G401.6 (cell line): ENCODE data around the gene BAIAP2L2.

Experiments
- FAIRE-seq: peaks from 2 replicates; lab custom pipeline; 2012; peaks lifted over from hg19 to GRCh38; lab: Jason Lieb, UNC

BAIAP2L2 gene

GRCh38 chr22:38107692-38108515 lies 2.6 kb downstream of the BAIAP2L2 start:
- FAIRE-seq, result no peak

GRCh38 chr22:38106814-38107578 lies 3.5 kb downstream of the BAIAP2L2 start:
- FAIRE-seq, result no peak

DNA sequence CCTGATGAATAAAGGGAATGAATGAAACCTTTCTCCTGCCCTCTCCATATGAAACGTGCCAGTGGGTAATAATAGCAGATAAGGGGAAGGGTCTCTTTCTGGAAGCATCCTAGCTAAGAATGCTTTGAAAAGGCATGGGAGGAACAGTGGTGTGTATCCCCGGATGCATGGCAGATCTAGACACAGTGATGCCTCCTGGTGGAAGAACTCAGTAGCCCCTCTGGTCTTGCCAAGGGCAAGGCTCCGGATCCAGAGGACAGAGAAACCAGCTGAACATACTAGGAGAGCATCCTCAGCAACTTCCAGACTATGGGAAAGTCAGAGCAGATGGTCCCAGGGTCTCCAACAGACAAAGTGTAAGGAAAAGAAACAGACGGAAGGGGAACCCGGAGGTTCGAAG lies 6.4 kb downstream of the BAIAP2L2 start:
- FAIRE-seq, result no peak

DNA sequence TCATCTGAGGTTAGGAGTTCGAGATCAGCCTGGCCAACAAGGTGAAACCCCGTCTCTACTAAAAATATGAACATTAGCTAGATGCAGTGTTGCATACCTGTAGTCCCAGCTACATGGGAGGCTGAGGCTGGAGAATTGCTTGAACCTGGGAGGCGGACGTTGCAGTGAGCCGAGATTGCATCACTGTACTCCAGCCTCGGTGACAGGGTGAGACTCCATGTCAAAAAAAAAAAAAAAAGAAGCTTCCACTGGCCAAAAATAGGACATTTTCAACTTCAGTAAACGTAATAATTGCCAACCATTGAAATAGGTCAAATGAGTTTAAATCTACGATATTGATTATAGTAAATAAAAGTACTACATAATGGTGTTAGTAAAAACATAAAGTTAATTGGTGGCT lies 6.8 kb downstream of the BAIAP2L2 start:
- FAIRE-seq, result no peak

GRCh38 chr22:38098410-38099249 lies 11.9 kb downstream of the BAIAP2L2 start:
- FAIRE-seq, result no peak

DNA sequence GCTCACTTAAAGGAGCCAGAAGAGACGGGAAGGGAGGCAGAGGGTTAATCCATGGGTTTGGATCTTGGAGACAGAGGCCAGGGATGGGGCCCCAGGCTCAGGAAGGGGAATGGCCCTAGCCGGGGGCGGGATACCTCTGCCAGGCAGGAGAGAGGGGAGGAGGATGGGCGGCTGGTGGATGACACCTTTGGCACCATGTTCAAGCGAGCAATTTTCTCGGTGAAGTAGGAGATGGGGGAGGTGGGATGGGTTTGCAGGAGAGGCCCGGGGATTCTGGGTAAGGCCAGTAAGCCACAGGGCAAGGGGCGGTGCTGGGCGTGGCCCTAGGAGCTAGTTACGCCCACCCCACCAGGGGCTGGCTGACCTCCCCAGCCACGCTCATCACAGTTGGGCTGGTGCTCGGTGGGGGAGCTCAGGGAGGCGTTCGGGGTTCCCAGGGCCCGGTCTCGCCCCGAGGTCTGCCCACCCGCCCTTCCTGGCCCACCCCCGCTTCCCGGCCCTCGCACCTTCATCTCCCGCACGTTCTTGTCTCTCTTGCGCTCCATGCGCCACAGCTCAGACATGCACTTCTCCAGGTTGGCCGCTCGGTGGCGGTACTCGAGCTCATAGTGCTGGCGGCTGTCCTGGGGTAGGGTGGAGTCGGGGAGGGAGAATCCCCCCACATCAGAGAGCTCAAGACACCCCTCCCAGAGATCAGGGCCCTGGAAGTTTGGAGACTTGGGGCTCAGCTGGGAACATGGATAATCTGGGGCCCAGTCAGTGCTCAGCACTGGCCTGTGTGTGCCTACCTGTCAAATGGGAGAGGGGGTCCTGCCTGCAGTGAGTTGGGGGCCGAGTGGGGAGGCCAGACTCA lies 12.7 kb downstream of the BAIAP2L2 start:
- FAIRE-seq, result no peak

- no peak for FAIRE-seq
Measured at GRCh38 chr22:38097058-38097457, 13.4 kb downstream of the BAIAP2L2 start.

GRCh38 chr22:38089474-38089851 lies 21.0 kb downstream of the BAIAP2L2 start:
- no peak for FAIRE-seq

DNA sequence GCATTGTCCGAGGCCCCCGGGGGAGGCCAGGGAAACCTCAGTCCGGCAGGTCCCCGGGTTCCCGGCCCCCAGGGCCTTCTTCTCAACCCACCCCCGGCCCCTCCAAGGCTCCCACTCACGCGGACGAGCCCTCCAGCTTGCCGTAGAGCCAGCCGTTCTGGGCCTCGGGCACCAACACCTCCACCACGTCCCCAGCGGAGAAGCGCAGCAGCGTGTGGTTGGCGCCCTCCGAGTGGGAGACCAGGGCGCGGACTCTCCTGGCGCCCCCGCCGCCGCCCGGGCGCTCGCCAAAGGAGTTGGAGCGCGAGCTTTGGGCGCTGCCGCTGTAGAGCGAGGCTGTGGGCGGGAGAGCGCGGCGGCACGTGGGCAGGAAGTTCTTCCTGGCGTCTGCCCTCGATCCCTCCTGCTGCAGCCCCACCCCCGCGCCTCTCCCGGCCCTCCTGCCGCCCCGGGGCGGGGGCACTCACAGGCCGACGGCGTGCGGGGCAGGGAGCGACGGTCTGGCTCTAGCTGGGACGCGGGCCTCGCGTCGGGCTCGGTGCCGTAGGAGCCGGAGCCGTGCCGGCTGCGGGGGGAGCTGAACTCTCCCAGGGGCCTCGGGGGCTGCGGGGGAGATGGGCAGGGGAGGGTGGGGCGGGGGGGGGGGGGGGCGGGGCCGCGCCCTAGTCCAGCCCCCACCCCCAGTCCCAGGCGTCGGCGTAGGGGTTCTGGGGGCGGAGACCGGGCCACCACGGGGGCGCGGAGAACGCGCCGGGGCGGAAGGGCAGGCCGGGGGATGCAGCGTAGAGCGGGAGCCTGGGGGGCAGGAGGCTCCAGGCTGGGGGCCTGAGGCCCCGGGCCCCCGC lies 21.6 kb downstream of the BAIAP2L2 start:
- no peak for FAIRE-seq

- FAIRE-seq, result no peak
Measured at GRCh38 chr22:38087855-38088254, 22.6 kb downstream of the BAIAP2L2 start.

- FAIRE-seq, result no peak
Measured at GRCh38 chr22:38086942-38087341, 23.5 kb downstream of the BAIAP2L2 start.

GRCh38 chr22:38086001-38086845 lies 24.3 kb downstream of the BAIAP2L2 start:
- no peak for FAIRE-seq

DNA sequence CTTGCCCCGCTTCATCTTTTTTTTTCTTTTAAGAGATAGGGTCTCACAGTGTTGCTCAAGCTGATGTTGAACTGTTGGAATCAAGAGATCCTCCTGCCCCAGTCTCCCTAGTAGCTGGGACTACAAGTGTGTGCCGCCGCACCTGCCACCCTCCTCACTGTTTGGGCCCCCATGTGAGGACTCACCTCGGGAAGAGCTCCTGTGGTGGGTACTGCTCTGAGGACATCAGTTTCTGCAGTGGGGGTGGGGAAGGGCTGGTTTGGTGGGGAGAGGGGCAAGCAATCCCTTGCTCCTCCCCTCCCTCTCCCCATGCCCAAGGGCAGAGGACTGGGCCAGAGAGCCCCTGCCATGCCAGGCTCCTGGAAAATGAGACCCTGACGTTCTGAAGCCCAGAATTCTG lies 25.0 kb downstream of the BAIAP2L2 start:
- FAIRE-seq, result no peak

DNA sequence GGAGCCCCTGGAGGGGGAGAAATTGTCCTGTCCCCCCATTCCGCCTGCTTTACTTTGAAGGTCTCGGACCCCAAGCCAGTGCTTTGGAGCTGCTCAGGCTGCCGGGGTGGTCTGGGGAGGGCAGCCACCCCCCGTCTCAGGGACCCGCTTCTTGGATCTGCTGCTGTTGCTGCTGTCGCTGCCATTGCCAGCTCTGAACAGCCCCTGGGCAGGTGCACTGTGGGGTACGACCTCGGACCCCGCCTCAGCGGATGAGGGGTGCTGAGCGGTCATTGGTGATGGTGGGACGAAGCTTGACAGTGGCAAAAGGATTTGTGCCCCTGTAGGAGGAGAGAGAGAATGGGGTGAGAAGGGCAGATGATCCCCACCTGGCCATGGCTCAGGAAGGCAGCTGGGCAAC lies 25.4 kb downstream of the BAIAP2L2 start:
- no peak for FAIRE-seq

DNA sequence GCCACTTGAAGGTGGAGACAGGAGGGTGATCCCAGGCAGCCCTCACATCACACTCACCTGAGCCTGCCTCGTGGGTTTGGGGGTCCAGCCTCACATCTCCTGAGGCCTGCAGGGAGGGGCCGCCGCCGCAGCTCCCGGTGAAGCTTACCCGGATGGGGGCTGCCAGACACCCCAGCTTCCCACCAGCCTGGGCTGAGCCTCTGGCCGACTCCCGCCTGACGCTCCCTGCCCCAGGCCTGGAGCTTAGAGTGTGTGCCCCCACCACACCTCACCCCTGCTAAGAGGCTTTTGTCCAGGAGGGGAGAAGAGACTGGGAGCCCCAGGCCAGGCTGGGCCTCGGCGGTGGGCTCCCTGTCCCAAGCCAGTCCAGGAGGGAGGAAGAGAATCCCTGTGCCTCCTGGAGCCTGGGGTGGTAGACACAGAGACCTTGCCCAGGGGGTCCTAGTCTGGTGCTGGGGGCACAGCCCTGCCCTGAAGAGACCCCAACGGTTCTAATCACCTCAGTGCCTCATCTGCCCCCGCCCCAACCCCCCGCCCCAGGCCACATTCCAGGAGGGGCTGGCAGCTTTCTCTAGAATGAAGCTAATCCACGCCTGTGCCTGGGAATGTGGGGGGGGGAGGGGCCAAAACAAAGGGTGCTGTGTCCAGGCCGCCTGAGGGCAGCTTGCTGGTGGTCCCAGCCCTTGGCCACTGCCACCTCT lies 26.4 kb downstream of the BAIAP2L2 start, which contains the start of gene SLC16A8:
Gene SLC16A8, minus strand, starts transcription at position 254 of the 701 bp plus-strand sequence. CDS start 1,311 bp downstream, outside the sequence.
- FAIRE-seq, result no peak

DNA sequence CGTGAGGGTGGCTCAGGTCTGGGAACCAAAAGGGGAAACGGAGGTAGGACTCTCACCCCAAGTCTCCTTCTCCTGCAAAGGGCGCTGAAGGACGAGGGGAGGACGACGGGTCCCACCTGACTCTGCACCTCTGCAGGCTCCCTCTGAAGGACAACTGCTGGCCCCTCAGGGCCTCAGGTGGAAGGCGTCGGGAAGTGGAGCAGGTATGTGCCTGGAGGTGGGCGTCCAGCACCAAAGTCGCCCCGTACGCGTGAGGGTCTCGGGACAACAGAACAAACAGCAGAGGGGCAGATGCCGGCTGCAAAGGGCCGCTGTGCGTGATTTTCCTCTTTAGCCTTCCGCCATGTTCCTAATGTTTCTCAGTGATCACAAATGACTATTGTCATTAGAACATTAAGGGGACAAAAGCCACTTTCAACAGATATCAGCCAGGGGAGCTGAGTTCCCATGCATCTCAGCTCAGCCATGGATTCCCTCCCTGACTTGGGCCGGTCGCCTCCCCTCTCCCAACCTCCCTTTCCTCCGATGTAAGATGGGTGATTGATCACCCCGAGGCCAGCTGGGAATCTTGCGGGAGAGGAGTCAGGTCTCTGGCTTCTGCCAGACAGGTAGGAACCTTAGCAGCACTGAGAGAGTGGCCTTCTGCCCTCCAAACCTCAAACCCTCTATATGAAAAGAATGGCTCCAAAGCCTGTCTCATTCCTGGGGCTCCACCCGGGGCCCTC lies 27.3 kb downstream of the BAIAP2L2 start:
- FAIRE-seq, result no peak

DNA sequence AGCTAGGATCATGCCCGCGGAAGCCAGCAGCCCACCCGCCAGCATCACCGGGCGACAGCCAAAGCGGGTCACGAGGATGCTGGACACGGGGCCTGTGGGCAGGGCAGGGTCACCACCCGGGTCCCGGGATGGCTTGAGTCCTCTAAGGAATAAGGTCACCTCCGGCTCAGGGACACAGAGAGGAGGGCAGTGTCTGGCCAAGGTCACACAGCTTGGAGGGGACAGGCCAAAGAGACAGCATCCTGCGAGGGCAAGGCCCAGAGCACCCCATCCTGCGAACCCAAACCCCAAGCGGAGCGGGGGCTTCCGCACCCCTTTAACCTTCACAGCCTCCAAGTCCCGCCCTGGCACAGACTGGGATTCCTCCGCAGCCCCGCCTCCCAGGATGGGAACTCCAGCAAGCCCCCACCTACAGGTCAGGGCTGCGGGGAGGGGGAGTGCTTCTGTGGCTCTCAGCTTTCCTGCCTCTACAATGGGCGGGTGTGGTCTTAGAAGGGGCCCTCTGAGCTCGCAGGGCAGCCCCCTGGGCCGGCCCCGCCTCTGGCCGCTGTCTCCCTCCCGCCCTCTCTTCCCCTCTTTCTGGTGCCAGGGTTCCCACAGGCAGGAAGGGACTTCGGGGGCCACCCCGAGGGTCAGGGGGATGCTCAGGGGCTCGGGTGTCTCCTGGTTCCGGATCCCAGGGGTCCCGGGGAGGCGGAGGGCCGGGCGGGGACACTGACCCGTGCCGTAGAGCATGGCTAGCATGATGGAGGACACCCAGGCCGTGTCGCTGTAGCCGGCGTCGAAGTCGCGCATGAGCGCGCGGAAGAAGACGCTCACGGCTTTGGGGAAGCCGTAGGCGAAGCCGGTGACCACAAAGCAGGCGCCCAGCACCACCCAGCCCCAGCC lies 28.3 kb downstream of the BAIAP2L2 start:
- FAIRE-seq, result no peak

DNA sequence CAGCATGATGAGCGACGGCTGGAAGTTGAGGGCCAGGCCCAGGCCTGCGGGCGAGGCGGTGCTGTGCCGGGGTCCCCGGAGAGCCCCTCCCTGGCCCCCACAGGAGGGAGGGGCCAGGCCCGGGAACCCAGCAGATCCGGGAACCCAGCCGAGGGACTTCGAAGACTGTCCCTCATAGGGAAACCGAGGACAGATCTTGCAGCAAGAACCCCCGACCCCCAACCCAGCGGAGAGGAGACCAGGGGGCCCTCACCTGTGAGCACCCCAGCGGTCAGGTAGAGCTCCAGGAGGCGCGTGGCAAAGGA lies 28.9 kb downstream of the BAIAP2L2 start:
- no peak for FAIRE-seq
